H1 (cell line): Measurements from ENCODE around the gene C20orf144. TPM values are rescaled to one million over a fixed set of nuclear protein-coding genes. Genes with fewer than 3 reads are reported as not detected.

ENCODE experiments used
- CTCF ChIA-PET: fragments of 300-600 bp; sonication (Branson Sonifier 250); formaldehyde crosslinking; loops from one replicate; lab custom pipeline; 2021; ENCODE audit not compliant: partially characterized antibody; lab: Charles Lee
- POLR2A ChIA-PET: fragments of 300-600 bp; sonication (Branson Sonifier 250); formaldehyde crosslinking; loops from one replicate; lab custom pipeline; 2021; ENCODE audit warnings: inconsistent platforms; ENCODE audit not compliant: partially characterized antibody; lab: Charles Lee
- DNase-seq, 2 experiments: peaks; one replicate each; pipeline versions ENCODE4 v3.0.0 to v3.0.0-alpha.2; 2010 to 2022; ENCODE audit warnings: low spot score in 2 of 2, low read depth in 1 of 2, mixed read lengths in 1 of 2
- FAIRE-seq: peaks from 2 replicates; lab custom pipeline; 2011; peaks lifted over from hg19 to GRCh38; lab: Jason Lieb, UNC
- H2AFZ ChIP-seq: 2 replicates; pipeline ENCODE4 v1.8.1; 2012; ENCODE audit warnings: low read length, inconsistent platforms
- H2AK5ac ChIP-seq: 2 replicates; pipeline ENCODE4 v1.6.1; 2013; ENCODE audit warnings: low read depth, low read length
- H2BK120ac ChIP-seq: replicated peaks from 2 replicates; pipeline ENCODE3; 2013; ENCODE audit warnings: low read depth, low read length, inconsistent platforms
- H2BK12ac ChIP-seq: 2 replicates; pipeline ENCODE4 v1.6.1; 2013; ENCODE audit warnings: low read depth, low read length
- H2BK15ac ChIP-seq: 2 replicates; pipeline ENCODE4 v1.6.1; 2013; ENCODE audit warnings: low read length
- H2BK20ac ChIP-seq: 2 replicates; pipeline ENCODE4 v1.6.1; 2013; ENCODE audit warnings: low read length
- H2BK5ac ChIP-seq: 2 replicates; pipeline ENCODE4 v1.6.1; 2013; ENCODE audit warnings: low read depth, low read length
- H3K14ac ChIP-seq: 2 replicates; pipeline ENCODE4 v1.6.1; 2013; ENCODE audit warnings: inconsistent platforms; ENCODE audit not compliant: insufficient read length
- H3K18ac ChIP-seq: 2 replicates; pipeline ENCODE4 v1.6.1; 2013; ENCODE audit warnings: low read length; ENCODE audit errors: extremely low read depth
- H3K23ac ChIP-seq: 2 replicates; pipeline ENCODE4 v1.6.1; 2013; ENCODE audit warnings: inconsistent platforms; ENCODE audit not compliant: insufficient read length
- H3K23me2 ChIP-seq: 2 replicates; pipeline ENCODE4 v1.6.1; 2013; ENCODE audit warnings: low read depth, low read length
- H3K27ac ChIP-seq: 2 replicates; pipeline ENCODE4 v1.6.1; 2011; ENCODE audit warnings: low read depth, low read length, inconsistent platforms
- H3K27me3 ChIP-seq, 4 experiments: replicated peaks in 1 of 4; 1 replicate in 1 of 4; 2 replicates in 3 of 4; pipeline versions ENCODE4 v1.6.1 to v1.8.1; 2011 to 2013; ENCODE audit warnings: low read length in 3 of 4, mild to moderate bottlenecking in 3 of 4, inconsistent platforms in 2 of 4, mixed read lengths in 2 of 4, moderate library complexity in 1 of 4; ENCODE audit not compliant: control insufficient read depth in 3 of 4, insufficient read depth in 3 of 4; ENCODE audit errors: extremely low read depth in 1 of 4
- H3K36me3 ChIP-seq, 4 experiments: 2 replicates each; pipeline versions ENCODE4 v1.6.1 to v1.8.1; 2011 to 2013; ENCODE audit warnings: mild to moderate bottlenecking in 4 of 4, low read length in 3 of 4, moderate library complexity in 2 of 4, control low read depth in 1 of 4, inconsistent platforms in 1 of 4; ENCODE audit not compliant: insufficient read depth in 4 of 4, control insufficient read depth in 2 of 4
- H3K4ac ChIP-seq: replicated peaks from 2 replicates; pipeline ENCODE3; 2013; ENCODE audit warnings: low read length, low read depth, mixed read lengths, inconsistent platforms; ENCODE audit not compliant: insufficient read length
- H3K4me1 ChIP-seq, 4 experiments: replicated peaks in 1 of 4; 1 replicate in 1 of 4; 2 replicates in 3 of 4; pipeline versions ENCODE4 v1.6.1 to v1.8.1; 2011 to 2013; ENCODE audit warnings: low read length in 3 of 4, inconsistent platforms in 2 of 4, mixed read lengths in 1 of 4; ENCODE audit not compliant: insufficient read depth in 4 of 4, control insufficient read depth in 3 of 4
- H3K4me2 ChIP-seq, 2 experiments: 2 replicates each; pipeline versions ENCODE4 v1.6.1 to v1.8.1; 2011 to 2013; ENCODE audit warnings: low read depth in 2 of 2, low read length in 2 of 2, control low read depth in 1 of 2, inconsistent platforms in 1 of 2, mild to moderate bottlenecking in 1 of 2; ENCODE audit not compliant: insufficient read depth in 1 of 2
- H3K4me3 ChIP-seq, 4 experiments: fragments of 200-600, 300-600 bp in 1 of 4; sonication (generic), shearing (Covaris generic), sonication (Bioruptor Twin) in 1 of 4; 2 replicates each; pipeline versions ENCODE4 v1.5.1 to v1.8.1; 2011 to 2016; ENCODE audit warnings: low read length in 4 of 4, low read depth in 3 of 4, control low read depth in 2 of 4, inconsistent platforms in 2 of 4, mild to moderate bottlenecking in 2 of 4, mixed read lengths in 1 of 4, moderate library complexity in 1 of 4; ENCODE audit not compliant: insufficient read depth in 2 of 4; ENCODE audit errors: extremely low read depth in 1 of 4
- H3K56ac ChIP-seq: replicated peaks from 2 replicates; pipeline ENCODE3; 2013; ENCODE audit warnings: low read depth, mild to moderate bottlenecking, mixed read lengths, low read length, inconsistent platforms; ENCODE audit not compliant: insufficient read length
- H3K79me1 ChIP-seq: 2 replicates; pipeline ENCODE4 v1.6.1; 2013; ENCODE audit warnings: low read depth, low read length, control low read depth
- H3K79me2 ChIP-seq, 2 experiments: 2 replicates each; pipeline versions ENCODE4 v1.6.1 to v1.8.1; 2012 to 2013; ENCODE audit warnings: low read length in 2 of 2, mild to moderate bottlenecking in 2 of 2, inconsistent platforms in 1 of 2; ENCODE audit not compliant: insufficient read depth in 2 of 2, control insufficient read depth in 1 of 2
- H3K9ac ChIP-seq, 4 experiments: replicated peaks in 1 of 4; 1 replicate in 1 of 4; 2 replicates in 3 of 4; pipeline versions ENCODE4 v1.6.1 to v1.8.1; 2011 to 2013; ENCODE audit warnings: low read depth in 3 of 4, low read length in 3 of 4, control low read depth in 2 of 4, mild to moderate bottlenecking in 2 of 4, moderate library complexity in 2 of 4, inconsistent platforms in 1 of 4; ENCODE audit errors: extremely low read depth in 1 of 4
- H3K9me3 ChIP-seq, 2 experiments: 2 replicates each; pipeline versions ENCODE4 v1.6.1 to v1.8.1; 2012 to 2013; ENCODE audit warnings: mild to moderate bottlenecking in 2 of 2, moderate library complexity in 2 of 2, control low read depth in 1 of 2, inconsistent platforms in 1 of 2, low read depth in 1 of 2, low read length in 1 of 2, mixed read lengths in 1 of 2; ENCODE audit not compliant: insufficient read depth in 2 of 2
- H4K20me1 ChIP-seq, 2 experiments: replicated peaks in 1 of 2; 2 replicates each; pipeline versions ENCODE3 to v1.8.1; 2011 to 2013; ENCODE audit warnings: inconsistent platforms in 2 of 2, low read length in 2 of 2, mild to moderate bottlenecking in 1 of 2; ENCODE audit not compliant: insufficient read depth in 2 of 2, control insufficient read depth in 1 of 2
- H4K5ac ChIP-seq: 2 replicates; pipeline ENCODE4 v1.6.1; 2013; ENCODE audit warnings: low read length, low read depth, mixed read lengths, inconsistent platforms; ENCODE audit not compliant: insufficient read length
- H4K8ac ChIP-seq: 2 replicates; pipeline ENCODE4 v1.8.0; 2013; ENCODE audit warnings: mild to moderate bottlenecking, moderate library complexity, low read length, inconsistent platforms; ENCODE audit not compliant: insufficient read depth; ENCODE audit errors: extremely low read depth
- H4K91ac ChIP-seq: replicated peaks from 2 replicates; pipeline ENCODE3; 2013; ENCODE audit warnings: low read length, mixed read lengths, inconsistent platforms; ENCODE audit not compliant: insufficient read length
- BACH1 ChIP-seq: IDR thresholded peaks from 2 replicates; pipeline ENCODE4 v1.6.1; 2012; ENCODE audit warnings: low read length, improper control_type of control experiment
- POLR2AphosphoS5 ChIP-seq: IDR thresholded peaks from 2 replicates; pipeline ENCODE4 v1.6.1; 2011; ENCODE audit warnings: low read depth, low read length
- SIX5 ChIP-seq: IDR thresholded peaks from 2 replicates; pipeline ENCODE4 v1.6.1; 2011; ENCODE audit warnings: mild to moderate bottlenecking, low read depth, low read length
- SUZ12 ChIP-seq: fragments of 200-600 bp; sonication (generic); IDR thresholded peaks from 2 replicates; pipeline ENCODE4 v1.6.1; 2012; ENCODE audit warnings: mild to moderate bottlenecking, inconsistent platforms, low read length, moderate library complexity, mixed read lengths
- WGBS, 2 experiments: shearing (Covaris generic) in 1 of 2; methylation state at CpG; one replicate each; pipeline versions ENCODE4 v1.1.6 to v1.1.7; 2013 to 2015; ENCODE audit warnings: low lambda C conversion rate in 2 of 2, mixed read lengths in 2 of 2, inconsistent platforms in 1 of 2, low coverage in 1 of 2, missing lambda C conversion rate in 1 of 2; ENCODE audit not compliant: insufficient replicate concordance in 2 of 2, insufficient coverage in 1 of 2, insufficient read length in 1 of 2; ENCODE audit errors: extremely low coverage in 1 of 2, missing lambda C conversion rate in 1 of 2; 5-methylcytosine and 5-hydroxymethylcytosine counted together
- polyA plus RNA-seq, 7 experiments: library from polyadenylated mRNA; depleted of rRNA in 3 of 7; stranded (reverse) in 5 of 7; unstranded in 2 of 7; fragments of >200 nt in 5 of 7; fragments of 200-250 nt in 2 of 7; gene quantifications; 1 replicate in 5 of 7; 2 replicates in 1 of 7; 4 replicates in 1 of 7; pipeline versions ENCODE4 v1.2.1 to v1.2.3, GENCODE V29; 2011 to 2013; ENCODE audit warnings: missing spikeins in 2 of 7, mixed read lengths in 2 of 7
- total RNA-seq: library from RNA; stranded (reverse); fragmentation: NEBNext Ultra II Directional; extraction: Animal tissue kit (Norgen Biotek cat#: 25700); gene quantifications from 2 replicates; pipeline ENCODE4 v1.2.1, GENCODE V29; 2021

Gene C20orf144
- total and polyA plus RNA-seq, 2 of the 8 experiments (the other 6 are each of a cell fraction or from before 2014, with no cell fraction given): 0.21 to 0.24 TPM

GRCh38 chr20:33697129-33697528 lies 35.0 kb downstream of the C20orf144 start:
- no peak overlapping the region for H4K8ac ChIP-seq
- no peak for FAIRE-seq
- POLR2A ChIA-PET: interaction anchor here (0.6 to 3.0 kb wide), 3 partner anchors 10 to 22 kb away, joined by 3 to 11 read pairs (median 3); no protein-coding TSS in a partner anchor
- TF ChIP-seq SIX5: no peak
- no peak for TF ChIP-seq SUZ12
- TF ChIP-seq POLR2AphosphoS5: no peak
- no peak for TF ChIP-seq BACH1

More at GRCh38 chr20:33697129-33697528, 35.0 kb downstream of the C20orf144 start:
- no peak overlapping the region for H3K56ac ChIP-seq
- no peak overlapping the region for H3K27ac ChIP-seq
- H2AFZ ChIP-seq: no peak overlapping the region
- no peak overlapping the region for H3K14ac ChIP-seq
- H3K4ac ChIP-seq: no peak overlapping the region
- H2BK15ac ChIP-seq: 0 out of 2 replicates have a peak overlapping the region, but pooled peaks have one; percentile 19
- no peaks in the 10 kb centered on the region for H4K20me1 ChIP-seq
- 0 out of 7 replicates have a peak, but pooled peaks cover 0 to under 1% (median 0%) of the 10 kb centered on the region in 4 experiments for H3K27me3 ChIP-seq
- H3K4me2 ChIP-seq: no peak overlapping the region
- 87% methylated on average over 8 of the region's 8 CpGs; no CpG with 5 or more reads in 1 of the 2 experiments for WGBS, 2 experiments
- peaks cover 0 to 16% (median 9%) of the 10 kb centered on the region in 4 experiments; a peak in 6 of 7 replicates for H3K4me1 ChIP-seq
- H4K5ac ChIP-seq: no peak overlapping the region
- no peaks in the 10 kb centered on the region for H3K23me2 ChIP-seq
- no peak overlapping the region for H2BK120ac ChIP-seq
- H2BK12ac ChIP-seq: no peak overlapping the region
- no peak overlapping the region for H2AK5ac ChIP-seq
- H4K91ac ChIP-seq: no peak overlapping the region
- no peak overlapping the region for H3K23ac ChIP-seq
- H3K9me3 ChIP-seq: peaks cover 0 to 23% of the 10 kb centered on the region in 2 experiments; a peak in 2 of 4 replicates
- H2BK5ac ChIP-seq: no peak overlapping the region
- H3K36me3 ChIP-seq: no peaks in the 10 kb centered on the region; a peak in 1 of 8 replicates
- no peak for DNase-seq
- no peak overlapping the region for H2BK20ac ChIP-seq
- no peak overlapping the region for H3K18ac ChIP-seq
- H3K9ac ChIP-seq: no peak overlapping the region
- CTCF ChIA-PET: interaction anchor here (0.6 to 0.7 kb wide), 2 partner anchors 29 to 180 kb away, joined by 3 read pairs; no protein-coding TSS in a partner anchor
- H3K79me1 ChIP-seq: no peaks in the 10 kb centered on the region
- H3K4me3 ChIP-seq: no peak overlapping the region
- no peaks in the 10 kb centered on the region for H3K79me2 ChIP-seq
